Glutamatergic neuron (in vitro differentiated cells): ENCODE data around the gene PSME1. TPM values are rescaled to one million over a fixed set of nuclear protein-coding genes. Genes with fewer than 3 reads are reported as not detected.

Experiments
- DNase-seq: peaks from one replicate; pipeline ENCODE4 v3.0.0; 2022
- H3K27ac Mint-ChIP-seq: one replicate; pipeline ENCODE4 v1.8.0; 2020; ENCODE audit warnings: mild to moderate bottlenecking, mixed read lengths, inconsistent platforms; ENCODE audit not compliant: unreplicated experiment
- H3K27me3 Mint-ChIP-seq: one replicate; pipeline ENCODE4 v1.8.0; 2020; ENCODE audit warnings: mild to moderate bottlenecking, moderate library complexity, mixed read lengths, inconsistent platforms; ENCODE audit not compliant: unreplicated experiment
- H3K36me3 Mint-ChIP-seq: one replicate; pipeline ENCODE4 v1.8.0; 2020; ENCODE audit warnings: mild to moderate bottlenecking, mixed read lengths, inconsistent platforms; ENCODE audit not compliant: unreplicated experiment
- H3K4me1 Mint-ChIP-seq: one replicate; pipeline ENCODE4 v1.8.0; 2020; ENCODE audit warnings: mild to moderate bottlenecking, low read depth, mixed read lengths, inconsistent platforms; ENCODE audit not compliant: unreplicated experiment
- H3K4me3 Mint-ChIP-seq: one replicate; pipeline ENCODE4 v1.8.0; 2020; ENCODE audit warnings: mild to moderate bottlenecking, mixed read lengths, inconsistent platforms; ENCODE audit not compliant: unreplicated experiment
- H3K9me3 Mint-ChIP-seq: one replicate; pipeline ENCODE4 v1.8.0; 2020; ENCODE audit warnings: mild to moderate bottlenecking, moderate library complexity, mixed read lengths, inconsistent platforms; ENCODE audit not compliant: unreplicated experiment
- total RNA-seq: library from RNA; stranded (reverse); fragmentation: NEBNext Ultra II Directional; extraction: Animal tissue kit (Norgen Biotek cat#: 25700); gene quantifications from one replicate; pipeline ENCODE4 v1.2.1, GENCODE V29; 2021; ENCODE audit not compliant: unreplicated experiment
- TF ChIP-seq, protein P1 (sequence below): fragments of 200-600 bp; sonication (generic); IDR thresholded peaks from one replicate; pipeline ENCODE4 v1.5.0; 2021; ENCODE audit not compliant: partially characterized antibody, unreplicated experiment

PSME1 gene
- total RNA-seq, 1 donor from 2014 or later, result 35.7 TPM

- Mint-ChIP-seq H3K9me3 (peaks cover 4% of the 10 kb centered on the region), H3K36me3 (peaks cover 5% of the 10 kb centered on the region), H3K4me3 (no peak overlapping the region), H3K4me1 (peaks cover 11% of the 10 kb centered on the region), H3K27ac (peak overlapping the region; percentile 20), H3K27me3 (peaks cover 5% of the 10 kb centered on the region)
- TF ChIP-seq, protein P1, sequence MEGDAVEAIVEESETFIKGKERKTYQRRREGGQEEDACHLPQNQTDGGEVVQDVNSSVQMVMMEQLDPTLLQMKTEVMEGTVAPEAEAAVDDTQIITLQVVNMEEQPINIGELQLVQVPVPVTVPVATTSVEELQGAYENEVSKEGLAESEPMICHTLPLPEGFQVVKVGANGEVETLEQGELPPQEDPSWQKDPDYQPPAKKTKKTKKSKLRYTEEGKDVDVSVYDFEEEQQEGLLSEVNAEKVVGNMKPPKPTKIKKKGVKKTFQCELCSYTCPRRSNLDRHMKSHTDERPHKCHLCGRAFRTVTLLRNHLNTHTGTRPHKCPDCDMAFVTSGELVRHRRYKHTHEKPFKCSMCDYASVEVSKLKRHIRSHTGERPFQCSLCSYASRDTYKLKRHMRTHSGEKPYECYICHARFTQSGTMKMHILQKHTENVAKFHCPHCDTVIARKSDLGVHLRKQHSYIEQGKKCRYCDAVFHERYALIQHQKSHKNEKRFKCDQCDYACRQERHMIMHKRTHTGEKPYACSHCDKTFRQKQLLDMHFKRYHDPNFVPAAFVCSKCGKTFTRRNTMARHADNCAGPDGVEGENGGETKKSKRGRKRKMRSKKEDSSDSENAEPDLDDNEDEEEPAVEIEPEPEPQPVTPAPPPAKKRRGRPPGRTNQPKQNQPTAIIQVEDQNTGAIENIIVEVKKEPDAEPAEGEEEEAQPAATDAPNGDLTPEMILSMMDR, result no peak
- no peak for DNase-seq
Measured at GRCh38 chr14:24157331-24157730, 21.3 kb downstream of the PSME1 start.

- Mint-ChIP-seq H3K27me3 (peaks cover 5% of the 10 kb centered on the region), H3K36me3 (peaks cover 5% of the 10 kb centered on the region), H3K9me3 (peaks cover 4% of the 10 kb centered on the region), H3K27ac (no peak overlapping the region), H3K4me1 (peaks cover 7% of the 10 kb centered on the region), H3K4me3 (no peak overlapping the region)
- TF ChIP-seq, protein P1, result no peak
- no peak for DNase-seq
Measured at GRCh38 chr14:24159777-24160498, 23.9 kb downstream of the PSME1 start.

DNA sequence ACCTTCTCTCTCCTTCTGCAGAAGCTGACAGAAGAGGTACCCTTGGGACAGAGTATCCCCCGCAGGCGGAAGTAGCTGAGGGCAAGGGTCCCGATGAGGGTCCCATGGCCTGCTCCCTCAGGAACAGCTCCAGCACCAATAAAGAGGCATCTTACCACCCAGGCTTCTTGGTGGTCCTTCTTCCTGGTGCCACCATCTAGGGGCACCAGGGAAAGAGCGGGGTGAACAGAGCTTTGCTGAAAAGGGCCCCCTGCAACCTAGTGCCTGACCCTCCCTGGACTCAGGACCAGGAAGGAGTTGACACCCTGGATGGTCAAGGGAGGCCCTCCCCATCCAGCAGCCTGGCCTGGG, 24.5 kb downstream of the PSME1 start:
- Mint-ChIP-seq H3K27me3 (peaks cover 5% of the 10 kb centered on the region), H3K36me3 (peaks cover 5% of the 10 kb centered on the region), H3K9me3 (peaks cover 4% of the 10 kb centered on the region), H3K4me1 (peaks cover 7% of the 10 kb centered on the region), H3K27ac (peak overlapping the region; percentile 12), H3K4me3 (no peak overlapping the region)
- TF ChIP-seq, protein P1, result no peak
- no peak for DNase-seq

DNA sequence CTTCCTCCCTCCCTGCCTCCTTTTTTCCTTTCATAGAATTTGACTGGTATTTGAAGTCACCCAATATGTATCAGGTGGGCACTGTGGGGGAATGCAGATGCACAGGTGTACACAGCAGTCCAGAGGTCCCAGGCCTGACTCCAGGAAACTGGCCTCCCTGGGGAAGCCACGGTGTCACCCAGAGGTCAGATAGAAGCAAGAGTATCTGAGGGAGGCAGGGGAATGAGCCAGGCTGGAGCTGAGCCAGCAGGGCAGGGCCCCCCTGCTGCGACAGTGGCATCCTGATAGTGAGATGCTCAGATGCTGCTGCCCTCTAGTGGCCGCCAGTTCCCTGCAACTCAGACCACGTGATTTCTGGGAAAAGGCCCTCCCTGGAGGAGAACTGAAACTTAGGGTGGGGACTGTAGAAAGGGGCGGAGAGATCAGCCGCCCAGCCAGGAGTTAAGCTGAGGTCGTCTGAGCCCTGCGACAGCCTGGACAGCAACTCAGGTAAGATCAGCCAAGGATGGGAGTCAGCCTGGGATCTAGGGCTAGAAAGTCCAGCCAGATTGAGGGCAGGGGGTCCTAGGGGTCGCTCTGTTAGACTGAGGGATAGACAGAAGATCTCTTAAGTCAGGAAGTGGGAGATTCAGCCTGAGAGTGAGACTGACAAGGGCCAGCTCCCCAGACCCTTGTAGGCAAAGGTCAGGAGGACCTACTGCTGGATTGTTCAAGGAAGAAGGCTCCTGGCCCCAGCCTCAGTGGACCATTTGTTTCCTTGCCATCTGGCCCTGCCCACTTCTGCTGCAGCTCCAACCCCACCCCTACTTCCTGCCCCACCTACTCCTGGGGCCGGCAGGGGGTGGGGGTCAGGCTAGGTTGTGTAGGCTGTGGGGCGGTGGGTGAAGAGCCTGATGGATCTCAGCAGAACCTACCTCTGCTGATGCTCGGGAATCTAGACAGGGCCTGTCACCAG, 25.1 kb downstream of the PSME1 start, which contains the start of gene IRF9:
IRF9 (plus strand) TSS at position 416 of the 955 bp plus-strand sequence. CDS start 880 bp downstream, outside the sequence.
- Mint-ChIP-seq H3K4me3 (peak within 1 kb of the TSS; percentile 85), H3K4me1 (peaks cover 7% of the 10 kb centered on the region), H3K36me3 (peaks cover 8% of the 10 kb centered on the region), H3K9me3 (peaks cover 4% of the 10 kb centered on the region), H3K27ac (peak within 1 kb of the TSS; percentile 64), H3K27me3 (peaks cover 2% of the 10 kb centered on the region)
- peak; percentile 98 for DNase-seq
- TF ChIP-seq, protein P1, result peak; percentile 92

DNA sequence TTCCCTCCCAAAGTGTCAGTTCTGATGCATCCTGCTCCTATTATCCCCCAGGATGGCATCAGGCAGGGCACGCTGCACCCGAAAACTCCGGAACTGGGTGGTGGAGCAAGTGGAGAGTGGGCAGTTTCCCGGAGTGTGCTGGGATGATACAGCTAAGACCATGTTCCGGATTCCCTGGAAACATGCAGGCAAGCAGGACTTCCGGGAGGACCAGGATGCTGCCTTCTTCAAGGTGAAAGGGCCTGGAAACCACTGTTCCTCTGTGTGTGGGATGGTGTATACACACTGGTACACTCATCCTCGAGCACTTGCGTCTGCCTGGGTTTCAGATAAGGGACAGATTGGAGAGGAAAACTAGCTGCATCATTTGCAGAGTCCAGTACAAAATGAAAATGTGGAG, 26.1 kb downstream of the PSME1 start:
- Mint-ChIP-seq H3K27me3 (peaks cover 2% of the 10 kb centered on the region), H3K4me3 (peak overlapping the region; percentile 85), H3K27ac (peak overlapping the region; percentile 64), H3K9me3 (peaks cover 2% of the 10 kb centered on the region), H3K4me1 (peaks cover 7% of the 10 kb centered on the region), H3K36me3 (peaks cover 4% of the 10 kb centered on the region)
- TF ChIP-seq, protein P1, result no peak
- no peak for DNase-seq
